ENCODE measurements around the gene GPR153. TPM values are rescaled to one million over a fixed set of nuclear protein-coding genes. Genes with fewer than 3 reads are reported as not detected.

Gene GPR153
- total RNA-seq, 1 donor from 2014 or later: 8.4 TPM

GRCh38 chr1:6299557-6300165 is 38.8 kb upstream of the GPR153 start:
- H3K27ac Mint-ChIP-seq: peak overlapping the region; percentile 64

GRCh38 chr1:6298940-6299465 is 38.1 kb upstream of the GPR153 start:
- no peaks in the 10 kb centered on the region for H3K9me3 ChIP-seq (ENCODE audit: low read depth)
- Mint-ChIP-seq H3K9me3 (no peaks in the 10 kb centered on the region), H3K4me1 (peaks cover 14% of the 10 kb centered on the region), H3K36me3 (peaks cover 23% of the 10 kb centered on the region), H3K27ac (peak overlapping the region; percentile 64), H3K27me3 (ENCODE audit: insufficient read depth, low read depth) (peaks cover 8% of the 10 kb centered on the region), H3K4me3 (peak overlapping the region; percentile 40)
- no peak overlapping the region for H3K4me2 ChIP-seq
- H2AFZ ChIP-seq (replicated peaks): no peak overlapping the region
- no peaks in the 10 kb centered on the region for H3F3A ChIP-seq (ENCODE audit: low read depth)
- H3K36me3 ChIP-seq: no peaks in the 10 kb centered on the region
- DNase-seq (ENCODE audit: low spot score): no peak
- no peak overlapping the region for H3K4me3 ChIP-seq
- no peaks in the 10 kb centered on the region for H3K79me2 ChIP-seq (ENCODE audit: low read depth)
- H4K20me1 ChIP-seq (ENCODE audit: low read depth): peaks cover 5% of the 10 kb centered on the region
- no peaks in the 10 kb centered on the region for H3K27me3 ChIP-seq
- no peaks in the 10 kb centered on the region for H3K4me1 ChIP-seq
- no peak overlapping the region for H3K9ac ChIP-seq
- TF ChIP-seq EZH2 (IDR thresholded peaks at IDR 0.05) (no peak), CTCF (IDR thresholded peaks at IDR 0.05) (no peak), EZH2phosphoT487 (IDR thresholded peaks at IDR 0.05) (no peak)
- no peak overlapping the region for H3K27ac ChIP-seq

More at GRCh38 chr1:6299557-6300165, 38.8 kb upstream of the GPR153 start:
- Histone ChIP-seq H3F3A (ENCODE audit: low read depth) (no peaks in the 10 kb centered on the region), H2AFZ (replicated peaks) (no peak overlapping the region), H3K79me2 (ENCODE audit: low read depth) (no peaks in the 10 kb centered on the region), H3K27me3 (no peaks in the 10 kb centered on the region), H3K36me3 (no peaks in the 10 kb centered on the region), H3K4me3 (no peak overlapping the region), H3K9ac (no peak overlapping the region), H3K4me2 (no peak overlapping the region), H3K4me1 (no peaks in the 10 kb centered on the region), H3K27ac (no peak overlapping the region), H3K9me3 (ENCODE audit: low read depth) (no peaks in the 10 kb centered on the region), H4K20me1 (ENCODE audit: low read depth) (peaks cover 5% of the 10 kb centered on the region)
- Mint-ChIP-seq H3K9me3 (no peaks in the 10 kb centered on the region), H3K27me3 (ENCODE audit: insufficient read depth, low read depth) (peaks cover 8% of the 10 kb centered on the region), H3K36me3 (peaks cover 21% of the 10 kb centered on the region), H3K4me3 (no peak overlapping the region), H3K4me1 (peaks cover 15% of the 10 kb centered on the region)
- no peak for DNase-seq (ENCODE audit: low spot score)
- TF ChIP-seq CTCF (IDR thresholded peaks at IDR 0.05) (no peak), EZH2phosphoT487 (IDR thresholded peaks at IDR 0.05) (no peak), EZH2 (IDR thresholded peaks at IDR 0.05) (no peak)

- Mint-ChIP-seq H3K27me3 (ENCODE audit: insufficient read depth, low read depth) (peaks cover 8% of the 10 kb centered on the region), H3K4me1 (peaks cover 9% of the 10 kb centered on the region), H3K4me3 (no peak overlapping the region), H3K36me3 (peaks cover 26% of the 10 kb centered on the region), H3K27ac (no peak overlapping the region), H3K9me3 (no peaks in the 10 kb centered on the region)
- no peak for DNase-seq (ENCODE audit: low spot score)
- Histone ChIP-seq H4K20me1 (ENCODE audit: low read depth) (peaks cover 2% of the 10 kb centered on the region), H3K27ac (no peak overlapping the region), H2AFZ (replicated peaks) (no peak overlapping the region), H3K9ac (no peak overlapping the region), H3K4me1 (no peaks in the 10 kb centered on the region), H3K4me2 (no peak overlapping the region), H3F3A (ENCODE audit: low read depth) (no peaks in the 10 kb centered on the region), H3K79me2 (ENCODE audit: low read depth) (no peaks in the 10 kb centered on the region), H3K4me3 (no peak overlapping the region), H3K27me3 (no peaks in the 10 kb centered on the region), H3K9me3 (ENCODE audit: low read depth) (no peaks in the 10 kb centered on the region), H3K36me3 (no peaks in the 10 kb centered on the region)
- TF ChIP-seq EZH2 (IDR thresholded peaks at IDR 0.05): no peak
- no peak for TF ChIP-seq CTCF (IDR thresholded peaks at IDR 0.05)
- TF ChIP-seq EZH2phosphoT487 (IDR thresholded peaks at IDR 0.05): no peak
Measured at GRCh38 chr1:6298530-6298929, 37.6 kb upstream of the GPR153 start.

Data from neural progenitor cell (in vitro differentiated cells).